Lower leg skin (tissue), 4 donors: Measurements from ENCODE around the gene POLR2B. TPM values are rescaled to one million over a fixed set of nuclear protein-coding genes. Genes with fewer than 3 reads are reported as not detected.

Experiments
- DNase-seq, 2 donors: peaks; one replicate each; pipeline ENCODE4 v3.0.0-alpha.2; 2019; ENCODE audit warnings: low spot score in 2 of 2
- H3K4me3 ChIP-seq: fragments of 200-600 bp; sonication (generic); 2 replicates; pipeline ENCODE4 v1.5.1; 2017; ENCODE audit warnings: mild to moderate bottlenecking, low read depth; ENCODE audit not compliant: poor library complexity, severe bottlenecking
- POLR2A ChIP-seq, 2 donors: fragments of 450-650 bp; IDR thresholded peaks; one replicate each; pipeline ENCODE4 v1.6.1; 2016 to 2017; ENCODE audit warnings: antibody characterized with exemption in 2 of 2, mild to moderate bottlenecking in 1 of 2, moderate library complexity in 1 of 2
- WGBS, 2 donors: methylation state at CpG; one replicate each; pipeline ENCODE4 v1.1.5; 2018; 5-methylcytosine and 5-hydroxymethylcytosine counted together
- intact Hi-C: fragments of 100-400 bp; cut with DNase I; formaldehyde crosslinking; loops from one replicate; pipeline ENCODE4 v1.15.0; 2023; ENCODE audit warnings: low total_unique reads
- total RNA-seq, 4 donors: library from RNA; depleted of rRNA; stranded (reverse); fragments of >200 nt; gene quantifications; one replicate each; pipeline ENCODE4 v1.1.0, GENCODE V29; 2016
- TF ChIP-seq, protein P1 (sequence below), 3 donors: fragments of 450-650 bp; IDR thresholded peaks; one replicate each; pipeline ENCODE4 v1.5.1; 2016; ENCODE audit warnings: antibody characterized with exemption in 3 of 3, mild to moderate bottlenecking in 3 of 3, moderate library complexity in 2 of 3

Gene POLR2B
- total RNA-seq, 4 donors from 2014 or later: 47.5 to 109 (median 75.1) TPM

DNA sequence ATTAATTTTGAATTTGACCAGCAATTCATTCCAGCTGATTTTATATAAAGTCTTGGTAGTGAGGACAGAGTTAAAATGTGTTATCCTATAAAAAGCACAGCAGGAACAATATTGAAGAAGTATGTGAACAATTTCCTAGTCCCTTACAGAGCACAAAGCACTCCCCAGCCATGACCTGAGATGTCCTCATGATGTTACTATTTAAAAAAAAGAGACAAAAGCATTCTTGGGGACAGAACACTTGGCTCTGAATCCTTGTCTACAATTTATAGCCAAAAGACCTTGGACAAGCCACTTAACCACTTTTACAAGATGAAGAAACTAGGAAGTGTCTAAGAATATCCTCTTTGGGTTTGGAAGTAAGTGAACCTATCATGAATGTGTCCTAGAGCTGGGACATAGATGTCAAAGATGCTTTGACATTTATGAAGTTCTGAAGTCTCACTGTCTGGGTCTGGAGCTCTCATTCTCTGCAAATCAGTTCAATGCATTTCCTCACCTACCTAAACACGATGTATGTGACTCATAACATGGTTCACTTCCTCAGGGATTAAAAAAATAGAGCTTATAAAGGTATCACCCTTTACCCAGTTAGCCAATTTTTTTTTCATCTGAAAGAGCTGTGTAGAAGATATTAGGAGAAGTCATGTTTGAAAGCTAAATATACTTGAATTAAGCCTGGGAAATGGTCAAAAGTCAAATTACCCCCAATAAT is 70.1 kb downstream of the POLR2B start:
- WGBS, 2 donors: 21 to 32% methylated on average over 1 of the region's 1 CpG
- no peak for DNase-seq
- H3K4me3 ChIP-seq: no peak overlapping the region
- TF ChIP-seq, protein P1, sequence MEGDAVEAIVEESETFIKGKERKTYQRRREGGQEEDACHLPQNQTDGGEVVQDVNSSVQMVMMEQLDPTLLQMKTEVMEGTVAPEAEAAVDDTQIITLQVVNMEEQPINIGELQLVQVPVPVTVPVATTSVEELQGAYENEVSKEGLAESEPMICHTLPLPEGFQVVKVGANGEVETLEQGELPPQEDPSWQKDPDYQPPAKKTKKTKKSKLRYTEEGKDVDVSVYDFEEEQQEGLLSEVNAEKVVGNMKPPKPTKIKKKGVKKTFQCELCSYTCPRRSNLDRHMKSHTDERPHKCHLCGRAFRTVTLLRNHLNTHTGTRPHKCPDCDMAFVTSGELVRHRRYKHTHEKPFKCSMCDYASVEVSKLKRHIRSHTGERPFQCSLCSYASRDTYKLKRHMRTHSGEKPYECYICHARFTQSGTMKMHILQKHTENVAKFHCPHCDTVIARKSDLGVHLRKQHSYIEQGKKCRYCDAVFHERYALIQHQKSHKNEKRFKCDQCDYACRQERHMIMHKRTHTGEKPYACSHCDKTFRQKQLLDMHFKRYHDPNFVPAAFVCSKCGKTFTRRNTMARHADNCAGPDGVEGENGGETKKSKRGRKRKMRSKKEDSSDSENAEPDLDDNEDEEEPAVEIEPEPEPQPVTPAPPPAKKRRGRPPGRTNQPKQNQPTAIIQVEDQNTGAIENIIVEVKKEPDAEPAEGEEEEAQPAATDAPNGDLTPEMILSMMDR (IDR thresholded peaks at IDR 0.05): no peak
- TF ChIP-seq POLR2A (IDR thresholded peaks at IDR 0.05): no peak
- intact Hi-C loops: no loop called here

DNA sequence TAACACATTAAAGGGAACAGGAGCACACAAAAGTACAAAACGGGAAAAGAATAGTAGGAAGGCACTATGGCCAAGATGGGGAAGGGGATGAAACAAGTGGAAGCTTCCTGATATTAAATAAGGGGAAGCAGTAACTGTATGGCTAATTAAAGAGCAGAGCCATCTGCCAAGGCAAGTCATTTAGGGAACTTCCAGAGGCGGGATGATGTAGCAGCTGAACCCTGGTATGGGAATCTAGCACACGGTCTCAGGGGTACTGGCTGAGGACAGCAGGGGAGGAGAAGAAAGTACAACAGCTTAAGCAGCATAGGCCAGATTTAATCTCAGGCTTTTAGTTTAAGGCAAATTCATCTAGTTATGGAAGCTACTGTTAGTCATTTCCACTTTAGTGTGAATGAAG is 72.4 kb downstream of the POLR2B start:
- intact Hi-C loops: no loop called here
- WGBS, 2 donors: 36 to 38% methylated on average over 3 of the region's 3 CpGs
- DNase-seq: no peak

DNA sequence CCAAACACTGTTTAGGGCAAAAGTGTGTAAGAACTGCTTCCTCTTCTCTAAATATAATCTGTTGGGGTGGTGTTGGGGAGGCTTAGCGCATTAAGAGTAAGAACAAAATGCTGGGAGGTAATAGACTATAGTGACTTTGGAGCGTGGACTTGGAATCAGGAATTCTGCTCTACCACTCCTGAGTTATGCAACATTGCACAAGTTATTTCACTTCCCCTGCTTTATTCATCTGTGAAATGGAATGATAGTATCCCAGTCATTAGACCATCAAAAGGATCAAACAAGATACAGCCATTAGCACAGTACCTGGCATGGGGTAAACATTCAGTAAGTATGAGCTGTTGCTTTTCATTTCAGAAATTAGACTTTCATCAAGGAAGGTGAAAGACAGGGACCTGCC is 72.8 kb downstream of the POLR2B start:
- H3K4me3 ChIP-seq: no peak overlapping the region
- intact Hi-C loops: no loop called here
- DNase-seq: no peak
- WGBS, 2 donors: 80 to 86% methylated on average over 2 of the region's 2 CpGs
- TF ChIP-seq POLR2A (IDR thresholded peaks at IDR 0.05): no peak
- TF ChIP-seq, protein P1 (IDR thresholded peaks at IDR 0.05): no peak

More for the DNA sequence above, 72.4 kb downstream of the POLR2B start:
- H3K4me3 ChIP-seq: no peak overlapping the region
- TF ChIP-seq POLR2A (IDR thresholded peaks at IDR 0.05): no peak
- TF ChIP-seq, protein P1 (IDR thresholded peaks at IDR 0.05): no peak

- 40 to 66% methylated on average over 5 of the region's 5 CpGs for WGBS, 2 donors
- no peak for TF ChIP-seq POLR2A (IDR thresholded peaks at IDR 0.05)
- TF ChIP-seq, protein P1 (IDR thresholded peaks at IDR 0.05): no peak
- DNase-seq: no peak
- no peak overlapping the region for H3K4me3 ChIP-seq
- intact Hi-C loops: no loop called here
These were observed 74.8 kb downstream of the POLR2B start for GRCh38 chr4:57053508-57053907.

GRCh38 chr4:57055886-57056285 is 77.2 kb downstream of the POLR2B start:
- intact Hi-C loops: no loop called here
- TF ChIP-seq POLR2A (IDR thresholded peaks at IDR 0.05): no peak
- TF ChIP-seq, protein P1 (IDR thresholded peaks at IDR 0.05): no peak
- DNase-seq: no peak
- WGBS, 2 donors: 71 to 76% methylated on average over 14 of the region's 14 CpGs
- H3K4me3 ChIP-seq: no peak overlapping the region
